ENCODE measurements around the gene KLHDC8A.

- TF ChIP-seq CTCF (IDR thresholded peaks at IDR 0.05) (no peak), EP300 (IDR thresholded peaks at IDR 0.05) (no peak), POLR2A (IDR thresholded peaks at IDR 0.05) (no peak)
Observed at GRCh38 chr1:205326812-205327466, 29.8 kb downstream of the KLHDC8A start.

Data from tibial nerve (tissue), 4 donors.